Left lung (tissue), 14 donors: ENCODE measurements around the gene TUBGCP5. TPM values are rescaled to one million over a fixed set of nuclear protein-coding genes. Genes with fewer than 3 reads are reported as not detected.
"Not testable (repeated sequence)": the region's sequence is repeated elsewhere in the genome, so short reads cannot be mapped to it uniquely, and the experiment has no call there.

Experiments
- ATAC-seq: fragments of 200-7000 bp; cut with Tn5 transposase; one replicate; pipeline ENCODE4 v1.9.1; 2020; ENCODE audit warnings: moderate library complexity
- DNase-seq, 4 donors: peaks; one replicate each; pipeline ENCODE4 v3.0.0-alpha.2; 2013 to 2020
- H3K27ac ChIP-seq, 2 donors: fragments of 200-600 bp; sonication (generic) in 1 of 2; one replicate each; pipeline versions ENCODE4 v1.5.0 to v1.8.0; 2020 to 2021
- H3K27me3 ChIP-seq, 2 donors: fragments of 200-600 bp; sonication (generic) in 1 of 2; one replicate each; pipeline versions ENCODE4 v1.5.0 to v1.8.0; 2020 to 2021
- H3K36me3 ChIP-seq, 2 donors: fragments of 200-600 bp; sonication (generic) in 1 of 2; one replicate each; pipeline versions ENCODE4 v1.5.0 to v1.8.0; 2020 to 2021
- H3K4me1 ChIP-seq, 2 donors: fragments of 200-600 bp; one replicate each; pipeline ENCODE4 v1.8.0; 2021
- H3K4me3 ChIP-seq, 2 donors: fragments of 200-600 bp; sonication (generic) in 1 of 2; one replicate each; pipeline versions ENCODE4 v1.5.0 to v1.8.0; 2020 to 2021; ENCODE audit warnings: mild to moderate bottlenecking in 1 of 2
- H3K9me3 ChIP-seq, 2 donors: fragments of 200-600 bp; sonication (generic) in 1 of 2; one replicate each; pipeline versions ENCODE4 v1.5.0 to v1.8.0; 2020 to 2021
- CTCF ChIP-seq, 2 donors: fragments of 200-600 bp; sonication (generic) in 1 of 2; IDR thresholded peaks; one replicate each; pipeline versions ENCODE4 v1.5.0 to v1.8.0; 2021; ENCODE audit warnings: antibody characterized with exemption in 2 of 2
- intact Hi-C, 2 donors: fragments of 100-400 bp; cut with DNase I; formaldehyde crosslinking; loops; one replicate each; pipeline versions ENCODE4 v1.11.2 to v1.14.2; 2022
- long read RNA-seq, 12 donors: library from polyadenylated mRNA in 2 of 12; unstranded in 2 of 12; transcript quantifications; one replicate each; pipeline ENCODE4 v2.0.0 and lab custom pipeline, GENCODE V29; 2019 to 2026
- polyA plus RNA-seq, 6 donors: library from polyadenylated mRNA; unstranded; fragments of 120-200 nt; gene quantifications; one replicate each; pipeline ENCODE4 v1.2.1, GENCODE V29; 2013; ENCODE audit not compliant: insufficient read length in 6 of 6
- total RNA-seq, 2 donors: library from RNA; stranded (reverse); fragmentation: NEBNext Ultra II Directional; extraction: Animal tissue kit (Norgen Biotek cat#: 25700); gene quantifications; one replicate each; pipeline ENCODE4 v1.2.1, GENCODE V29; 2021
- donor health status: DM: no; HTN: yes; CAD: no.
- donor health status: DM: no; HTN: no; CAD: no.

TUBGCP5 gene
- 10 to 100 TPM; 13.1 to 14.4 TPM for total RNA-seq
- 10 to 100 TPM; 31.7 to 41.4 (median 33.1) TPM for polyA plus RNA-seq
- long read RNA-seq, donor 1, partial matches to known transcripts = 0 of 1 reads
- long read RNA-seq, donor 1, other reads (novel, unspliced or antisense) = 0 of 1 reads
- long read RNA-seq, donor 2 = 0 reads
- long read RNA-seq, donor 3 = 0 reads
- long read RNA-seq, donor 4, partial matches to known transcripts = 2 of 3 reads
- long read RNA-seq, donor 4, other reads (novel, unspliced or antisense) = 1 of 3 reads
- long read RNA-seq, donor 5 = 0 reads
- long read RNA-seq, donor 6, partial matches to known transcripts = 0 of 2 reads
- long read RNA-seq, donor 6, other reads (novel, unspliced or antisense) = 0 of 2 reads
- long read RNA-seq, donor 7 = 0 reads
- long read RNA-seq, donor 8, partial matches to known transcripts = 0 of 1 reads
- long read RNA-seq, donor 8, other reads (novel, unspliced or antisense) = 0 of 1 reads
- long read RNA-seq, donor 9 = 0 reads
- long read RNA-seq, donor 10 = 0 reads
- long read RNA-seq, donor 11 = 0 reads
- long read RNA-seq, donor 12 = 0 reads

GRCh38 chr15:23039143-23039916 is at the start of gene TUBGCP5:
TSS of gene TUBGCP5 (minus strand) at chr15:23039569. CDS start at chr15:23039543, 26 bp downstream.
- peak within 1 kb of the TSS; percentile 51 to 71 for H3K4me3 ChIP-seq
- intact Hi-C loops = loop anchor here in 1 of 2 donors (10.0 kb wide), 1 partner anchor 435 kb away; no protein-coding TSS in a partner anchor
- H3K4me1 ChIP-seq = peaks cover 8 to 13% of the 10 kb centered on the region in 2 donors
- H3K36me3 ChIP-seq = peaks cover 0 to 13% of the 10 kb centered on the region in 2 donors
- no peaks in the 10 kb centered on the region for H3K27me3 ChIP-seq
- DNase-seq = peak; percentile 97 to 99 (median 98)
- peak within 1 kb of the TSS; percentile 84 to 89 for H3K27ac ChIP-seq
- H3K9me3 ChIP-seq = no peaks in the 10 kb centered on the region
- ATAC-seq = peak; percentile 96
- peak; percentile 36 to 77 for TF ChIP-seq CTCF (IDR thresholded peaks at IDR 0.05)

- H3K27ac ChIP-seq = no peak overlapping the region
- no peaks in the 10 kb centered on the region for H3K9me3 ChIP-seq
- no peak for ATAC-seq
- H3K36me3 ChIP-seq = no peaks in the 10 kb centered on the region
- no peak for TF ChIP-seq CTCF (IDR thresholded peaks at IDR 0.05)
- no peaks in the 10 kb centered on the region for H3K4me1 ChIP-seq
- intact Hi-C loops = no loop called here
- no peak for DNase-seq
- H3K4me3 ChIP-seq = no peak overlapping the region
- no peaks in the 10 kb centered on the region for H3K27me3 ChIP-seq
Measured at GRCh38 chr15:23083115-23083514, 43.7 kb upstream of the TUBGCP5 start.

GRCh38 chr15:23081996-23082737 is 42.8 kb upstream of the TUBGCP5 start:
- H3K9me3 ChIP-seq, ATAC-seq, H3K4me1 ChIP-seq, H3K36me3 ChIP-seq, intact Hi-C loops, H3K4me3 ChIP-seq, DNase-seq, H3K27me3 ChIP-seq, H3K27ac ChIP-seq: not testable (repeated sequence)

- no peak overlapping the region for H3K27ac ChIP-seq
- no peak for ATAC-seq
- intact Hi-C loops = no loop called here
- H3K4me1 ChIP-seq = no peaks in the 10 kb centered on the region
- H3K27me3 ChIP-seq = no peaks in the 10 kb centered on the region
- no peak overlapping the region for H3K4me3 ChIP-seq
- no peak for TF ChIP-seq CTCF (IDR thresholded peaks at IDR 0.05)
- no peaks in the 10 kb centered on the region for H3K36me3 ChIP-seq
- DNase-seq = no peak
- no peaks in the 10 kb centered on the region for H3K9me3 ChIP-seq
Measured at GRCh38 chr15:23081271-23081670, 41.9 kb upstream of the TUBGCP5 start.

- DNase-seq (no peak), ATAC-seq (no peak)
- TF ChIP-seq CTCF (IDR thresholded peaks at IDR 0.05) = no peak
- intact Hi-C loops = no loop called here
- Histone ChIP-seq H3K9me3 (no peaks in the 10 kb centered on the region), H3K36me3 (no peaks in the 10 kb centered on the region), H3K4me1 (no peaks in the 10 kb centered on the region), H3K27ac (no peak overlapping the region), H3K4me3 (no peak overlapping the region), H3K27me3 (no peaks in the 10 kb centered on the region)
Measured at GRCh38 chr15:23079766-23080165, 40.4 kb upstream of the TUBGCP5 start.
